HepG2 (cell line): ENCODE results near the gene TH. TPM values are rescaled to one million over a fixed set of nuclear protein-coding genes. Genes with fewer than 3 reads are reported as not detected.

Experiments used
- ATM ChIP-seq: fragments of 450-650 bp; IDR thresholded peaks from 2 replicates; pipeline ENCODE4 v1.7.1; 2017; ENCODE audit warnings: mild to moderate bottlenecking, borderline replicate concordance
- BRD4 ChIP-seq: sonication (generic); formaldehyde crosslinking; IDR thresholded peaks from 2 replicates; pipeline ENCODE4 v1.4.0; 2020; ENCODE audit warnings: missing genetic modification reagents
- DMAP1 ChIP-seq: IDR thresholded peaks from 2 replicates; pipeline ENCODE4 v1.6.1; 2016
- HHEX ChIP-seq: IDR thresholded peaks from 2 replicates; pipeline ENCODE4 v1.6.1; 2016; ENCODE audit warnings: control low read depth
- ISL2 ChIP-seq: sonication (generic); formaldehyde crosslinking; IDR thresholded peaks from 2 replicates; pipeline ENCODE4 v1.5.0; 2020; ENCODE audit warnings: missing genetic modification reagents
- KDM3A ChIP-seq: IDR thresholded peaks from 2 replicates; pipeline ENCODE4 v1.6.1; 2018; ENCODE audit warnings: low read depth, missing compliant biosample characterization
- MAFK ChIP-seq, 2 experiments: IDR thresholded peaks in 1 of 2; conservative IDR thresholded peaks in 1 of 2; 2 replicates each; pipeline ENCODE4 v1.6.1; 2011; ENCODE audit warnings: improper control_type of control experiment in 2 of 2, low read length in 2 of 2
- TAF15 ChIP-seq: fragments of 200-400 bp; formaldehyde crosslinking; IDR thresholded peaks from one replicate; pipeline ENCODE4 v1.6.1; 2018; ENCODE audit warnings: mild to moderate bottlenecking, low read depth, low read length; ENCODE audit not compliant: poor library complexity, severe bottlenecking
- ZBTB39 ChIP-seq: sonication (generic); formaldehyde crosslinking; IDR thresholded peaks from 2 replicates; pipeline ENCODE4 v1.5.0; 2020; ENCODE audit warnings: missing genetic modification reagents
- ZNF260 ChIP-seq: sonication (generic); formaldehyde crosslinking; IDR thresholded peaks from 2 replicates; pipeline ENCODE4 v1.4.0; 2020; ENCODE audit warnings: missing genetic modification reagents, low read depth, mild to moderate bottlenecking, borderline replicate concordance
- ZNF296 ChIP-seq: sonication (generic); formaldehyde crosslinking; conservative IDR thresholded peaks from 2 replicates; pipeline ENCODE4 v1.5.0; 2020; ENCODE audit warnings: mild to moderate bottlenecking, missing genetic modification reagents
- ZNF343 ChIP-seq: sonication (generic); formaldehyde crosslinking; IDR thresholded peaks from 2 replicates; pipeline ENCODE4 v1.4.0; 2020; ENCODE audit warnings: mild to moderate bottlenecking, missing genetic modification reagents
- ZNF501 ChIP-seq: sonication (generic); formaldehyde crosslinking; IDR thresholded peaks from 2 replicates; pipeline ENCODE4 v1.5.1; 2020; ENCODE audit warnings: mild to moderate bottlenecking, moderate library complexity, missing genetic modification reagents
- ZNF607 ChIP-seq: sonication (generic); formaldehyde crosslinking; IDR thresholded peaks from 2 replicates; pipeline ENCODE4 v1.5.1; 2020; ENCODE audit warnings: missing genetic modification reagents, mild to moderate bottlenecking, borderline replicate concordance
- ZNF710 ChIP-seq: sonication (generic); formaldehyde crosslinking; IDR thresholded peaks from 2 replicates; pipeline ENCODE4 v1.5.0; 2020; ENCODE audit warnings: mild to moderate bottlenecking, missing genetic modification reagents, borderline replicate concordance
- ZNF788 ChIP-seq: sonication (generic); formaldehyde crosslinking; IDR thresholded peaks from 2 replicates; pipeline ENCODE4 v1.5.0; 2020; ENCODE audit warnings: mild to moderate bottlenecking, missing genetic modification reagents, borderline replicate concordance
- ZNF839 ChIP-seq: sonication (generic); formaldehyde crosslinking; IDR thresholded peaks from 2 replicates; pipeline ENCODE4 v1.4.0; 2020; ENCODE audit warnings: missing genetic modification reagents, mild to moderate bottlenecking, borderline replicate concordance
- ZNF841 ChIP-seq: sonication (generic); formaldehyde crosslinking; IDR thresholded peaks from 2 replicates; pipeline ENCODE4 v1.8.1; 2023; ENCODE audit warnings: missing genetic modification reagents, borderline replicate concordance
- polyA plus RNA-seq, 8 experiments: library from polyadenylated mRNA; depleted of rRNA in 3 of 8; stranded (reverse) in 7 of 8; unstranded in 1 of 8; fragments of >200 nt; fragmentation: Illumina TruSeq in 4 of 8; extraction: Trizol in 4 of 8; gene quantifications; 2 replicates each; pipeline versions ENCODE4 v1.2.1 to v1.2.3, GENCODE V29; 2011 to 2016; ENCODE audit warnings: low read depth in 4 of 8, missing spikeins in 1 of 8, mixed read lengths in 1 of 8; ENCODE audit not compliant: insufficient read depth in 1 of 8
- total RNA-seq, 5 experiments: library from RNA; depleted of rRNA; stranded (reverse); fragments of >200 nt; fragmentation: Illumina TruSeq; extraction: Trizol; gene quantifications; 2 replicates each; pipeline ENCODE4 v1.2.3, GENCODE V29; 2016; ENCODE audit warnings: low read depth in 1 of 5

TH gene
- total and polyA plus RNA-seq, 2 of the 13 experiments (the other 11 are each of a cell fraction or from before 2014, with no cell fraction given), result 0.36 TPM; not detected in 1

- no peak for TF ChIP-seq ATM
- TF ChIP-seq ZNF260 (CRISPR knock-in tag), result no peak
- no peak for TF ChIP-seq ZNF841 (CRISPR knock-in tag)
- 0 out of 2 replicates have a peak, but pooled peaks have one; percentile 9 for TF ChIP-seq ZNF343 (CRISPR knock-in tag)
- TF ChIP-seq ZNF607 (CRISPR knock-in tag), result 0 out of 2 replicates have a peak, but pooled peaks have one; percentile 68
- TF ChIP-seq ZNF296 (CRISPR knock-in tag), result no peak
- 0 out of 2 replicates have a peak, but pooled peaks have one; percentile 1 for TF ChIP-seq ZNF788 (CRISPR knock-in tag)
- TF ChIP-seq ISL2, result no peak
- TF ChIP-seq DMAP1 (CRISPR knock-in tag), result no peak
- TF ChIP-seq KDM3A, result no peak
- 0 out of 2 replicates have a peak, but pooled peaks have one; percentile 34 for TF ChIP-seq ZNF501 (CRISPR knock-in tag)
- TF ChIP-seq MAFK (conservative IDR thresholded peaks at IDR 0.05 in 1 of 2, IDR thresholded peaks at IDR 0.05 in 1 of 2; ENCODE audit: low read length in 2 of 2), result no peak
- no peak for TF ChIP-seq TAF15
- peak; percentile 26; the same call in 1 of the 2 replicates for TF ChIP-seq BRD4
- TF ChIP-seq HHEX, result no peak
- 0 out of 2 replicates have a peak, but pooled peaks have one; percentile 22 for TF ChIP-seq ZBTB39 (CRISPR knock-in tag)
- no peak for TF ChIP-seq ZNF839
- TF ChIP-seq ZNF710 (CRISPR knock-in tag), result 0 out of 2 replicates have a peak, but pooled peaks have one; percentile 39
- TF ChIP-seq, all 625 proteins: peak for 14
Measured at GRCh38 chr11:2213890-2214526, 42.4 kb upstream of the TH start (continued).
